ENCODE data around the gene C10orf67. TPM values are rescaled to one million over a fixed set of nuclear protein-coding genes. Genes with fewer than 3 reads are reported as not detected.

Gene C10orf67
- total RNA-seq, 1 experiment from 2014 or later: not detected

DNA sequence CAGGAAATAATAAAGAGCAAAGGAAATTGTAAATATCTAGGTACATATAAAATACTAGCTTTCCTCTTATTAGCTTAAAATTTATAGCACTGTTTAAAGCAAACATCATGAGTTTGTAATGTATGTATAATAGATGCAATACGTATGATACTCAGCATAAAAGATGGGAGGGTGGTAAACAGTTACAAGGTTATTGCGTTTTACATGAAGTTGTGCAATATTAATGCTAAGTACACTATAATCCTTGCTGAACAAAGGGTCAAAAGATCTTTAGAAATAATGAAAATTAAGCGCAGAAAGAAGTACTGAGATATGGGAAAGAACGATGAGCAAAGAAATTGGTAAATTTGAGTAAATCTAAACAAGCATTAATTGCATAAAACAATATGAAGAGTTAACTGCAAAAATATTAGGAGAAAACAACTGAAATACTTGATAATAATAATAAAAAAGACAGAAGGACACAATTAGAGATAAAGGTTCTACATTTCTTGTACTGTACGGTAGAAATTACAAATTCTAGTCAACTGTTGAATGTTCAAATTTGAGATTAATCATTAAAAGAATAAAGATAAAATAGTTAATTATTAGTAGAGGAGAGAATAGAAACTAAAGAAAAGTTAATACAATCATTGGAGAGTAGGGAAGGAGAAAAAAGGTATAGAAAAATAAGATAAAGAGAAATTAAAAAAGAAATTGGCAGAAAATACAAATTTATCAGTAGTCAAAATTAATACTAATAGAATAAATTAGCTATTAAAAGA lies 17.9 kb downstream of the C10orf67 start:
- no TSS peak for BruUV-seq (replicated peaks)
- DNase-seq (ENCODE audit: low read depth, low spot score): no peak
- H2AFZ ChIP-seq (ENCODE audit: low read depth, low read length, poor library complexity, severe bottlenecking): no peak overlapping the region
- no peak overlapping the region for H3K27ac ChIP-seq (ENCODE audit: low read depth, low read length)
- no peak for ATAC-seq
- no peaks in the 10 kb centered on the region for H3K9me2 ChIP-seq (ENCODE audit: insufficient read depth)
- TF ChIP-seq SP1 (IDR thresholded peaks at IDR 0.05; ENCODE audit: low read depth): no peak
- TF ChIP-seq JUND (IDR thresholded peaks at IDR 0.05): no peak
- TF ChIP-seq YY1 (IDR thresholded peaks at IDR 0.05; ENCODE audit: extremely low read depth, insufficient replicate concordance, low read depth, low read length): no peak
- TF ChIP-seq, protein P1, sequence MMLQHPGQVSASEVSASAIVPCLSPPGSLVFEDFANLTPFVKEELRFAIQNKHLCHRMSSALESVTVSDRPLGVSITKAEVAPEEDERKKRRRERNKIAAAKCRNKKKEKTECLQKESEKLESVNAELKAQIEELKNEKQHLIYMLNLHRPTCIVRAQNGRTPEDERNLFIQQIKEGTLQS (IDR thresholded peaks at IDR 0.05): no peak
- TF ChIP-seq, protein P2, sequence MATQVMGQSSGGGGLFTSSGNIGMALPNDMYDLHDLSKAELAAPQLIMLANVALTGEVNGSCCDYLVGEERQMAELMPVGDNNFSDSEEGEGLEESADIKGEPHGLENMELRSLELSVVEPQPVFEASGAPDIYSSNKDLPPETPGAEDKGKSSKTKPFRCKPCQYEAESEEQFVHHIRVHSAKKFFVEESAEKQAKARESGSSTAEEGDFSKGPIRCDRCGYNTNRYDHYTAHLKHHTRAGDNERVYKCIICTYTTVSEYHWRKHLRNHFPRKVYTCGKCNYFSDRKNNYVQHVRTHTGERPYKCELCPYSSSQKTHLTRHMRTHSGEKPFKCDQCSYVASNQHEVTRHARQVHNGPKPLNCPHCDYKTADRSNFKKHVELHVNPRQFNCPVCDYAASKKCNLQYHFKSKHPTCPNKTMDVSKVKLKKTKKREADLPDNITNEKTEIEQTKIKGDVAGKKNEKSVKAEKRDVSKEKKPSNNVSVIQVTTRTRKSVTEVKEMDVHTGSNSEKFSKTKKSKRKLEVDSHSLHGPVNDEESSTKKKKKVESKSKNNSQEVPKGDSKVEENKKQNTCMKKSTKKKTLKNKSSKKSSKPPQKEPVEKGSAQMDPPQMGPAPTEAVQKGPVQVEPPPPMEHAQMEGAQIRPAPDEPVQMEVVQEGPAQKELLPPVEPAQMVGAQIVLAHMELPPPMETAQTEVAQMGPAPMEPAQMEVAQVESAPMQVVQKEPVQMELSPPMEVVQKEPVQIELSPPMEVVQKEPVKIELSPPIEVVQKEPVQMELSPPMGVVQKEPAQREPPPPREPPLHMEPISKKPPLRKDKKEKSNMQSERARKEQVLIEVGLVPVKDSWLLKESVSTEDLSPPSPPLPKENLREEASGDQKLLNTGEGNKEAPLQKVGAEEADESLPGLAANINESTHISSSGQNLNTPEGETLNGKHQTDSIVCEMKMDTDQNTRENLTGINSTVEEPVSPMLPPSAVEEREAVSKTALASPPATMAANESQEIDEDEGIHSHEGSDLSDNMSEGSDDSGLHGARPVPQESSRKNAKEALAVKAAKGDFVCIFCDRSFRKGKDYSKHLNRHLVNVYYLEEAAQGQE (IDR thresholded peaks at IDR 0.05; ENCODE audit: low read depth): no peak
- TF ChIP-seq, protein P3, sequence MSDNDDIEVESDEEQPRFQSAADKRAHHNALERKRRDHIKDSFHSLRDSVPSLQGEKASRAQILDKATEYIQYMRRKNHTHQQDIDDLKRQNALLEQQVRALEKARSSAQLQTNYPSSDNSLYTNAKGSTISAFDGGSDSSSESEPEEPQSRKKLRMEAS (IDR thresholded peaks at IDR 0.05): no peak
- TF ChIP-seq CBX3 (IDR thresholded peaks at IDR 0.05; ENCODE audit: low read depth): no peak
- TF ChIP-seq, protein P4, sequence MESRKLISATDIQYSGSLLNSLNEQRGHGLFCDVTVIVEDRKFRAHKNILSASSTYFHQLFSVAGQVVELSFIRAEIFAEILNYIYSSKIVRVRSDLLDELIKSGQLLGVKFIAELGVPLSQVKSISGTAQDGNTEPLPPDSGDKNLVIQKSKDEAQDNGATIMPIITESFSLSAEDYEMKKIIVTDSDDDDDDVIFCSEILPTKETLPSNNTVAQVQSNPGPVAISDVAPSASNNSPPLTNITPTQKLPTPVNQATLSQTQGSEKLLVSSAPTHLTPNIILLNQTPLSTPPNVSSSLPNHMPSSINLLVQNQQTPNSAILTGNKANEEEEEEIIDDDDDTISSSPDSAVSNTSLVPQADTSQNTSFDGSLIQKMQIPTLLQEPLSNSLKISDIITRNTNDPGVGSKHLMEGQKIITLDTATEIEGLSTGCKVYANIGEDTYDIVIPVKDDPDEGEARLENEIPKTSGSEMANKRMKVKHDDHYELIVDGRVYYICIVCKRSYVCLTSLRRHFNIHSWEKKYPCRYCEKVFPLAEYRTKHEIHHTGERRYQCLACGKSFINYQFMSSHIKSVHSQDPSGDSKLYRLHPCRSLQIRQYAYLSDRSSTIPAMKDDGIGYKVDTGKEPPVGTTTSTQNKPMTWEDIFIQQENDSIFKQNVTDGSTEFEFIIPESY (IDR thresholded peaks at IDR 0.05; ENCODE audit: extremely low read depth, insufficient replicate concordance, low read length): no peak
- no peak for TF ChIP-seq CEBPB (IDR thresholded peaks at IDR 0.05; ENCODE audit: low read depth)
- no peak for TF ChIP-seq EZH2phosphoT487 (IDR thresholded peaks at IDR 0.05; ENCODE audit: borderline replicate concordance)
- no peak for TF ChIP-seq TCF7L2 (IDR thresholded peaks at IDR 0.05; ENCODE audit: borderline replicate concordance, extremely low read depth, insufficient read depth, insufficient read length)
- TF ChIP-seq SRF (IDR thresholded peaks at IDR 0.05; ENCODE audit: low read depth): no peak
- TF ChIP-seq ZFX (IDR thresholded peaks at IDR 0.05): no peak
- TF ChIP-seq POLR2A (IDR thresholded peaks at IDR 0.05; ENCODE audit: borderline replicate concordance, extremely low read depth, insufficient read depth, insufficient read length): no peak
- no peak for TF ChIP-seq POLR2AphosphoS5 (IDR thresholded peaks at IDR 0.05; ENCODE audit: low read depth, low read length)
- peaks cover 5% of the 10 kb centered on the region for H3K27me3 ChIP-seq (ENCODE audit: insufficient read depth, low read length)
- no peak overlapping the region for H3K4me2 ChIP-seq (ENCODE audit: low read length)
- no peaks in the 10 kb centered on the region for H3K36me3 ChIP-seq (ENCODE audit: control insufficient read depth in 1 of 2, insufficient read depth in 2 of 2, low read length in 2 of 2)
- ChIA-PET POLR2A (no interaction called here), RAD21 (ENCODE audit: low non-redundant PET in 1 of 2, low total read pairs in 2 of 2, uncharacterized antibody in 2 of 2, unreplicated experiment in 2 of 2) (no interaction called here), CTCF (no interaction called here)
- no peaks in the 10 kb centered on the region for H3K9me3 ChIP-seq (ENCODE audit: control insufficient read depth in 1 of 2, insufficient read depth in 1 of 2, low read depth in 1 of 2, low read length in 2 of 2)
- H3K79me2 ChIP-seq (ENCODE audit: insufficient read depth, low read length): no peaks in the 10 kb centered on the region
- H3K4me1 ChIP-seq (ENCODE audit: control insufficient read depth in 1 of 2, insufficient read depth in 2 of 2, low read length in 2 of 2): 0 out of 4 replicates have a peak, but pooled peaks cover 0 to 2% of the 10 kb centered on the region in 2 experiments
- no peak overlapping the region for H3K9ac ChIP-seq (ENCODE audit: low read length)
- H3K4me3 ChIP-seq (replicated peaks in 1 of 2; ENCODE audit: low read depth in 1 of 2, low read length in 2 of 2): no peak overlapping the region
- intact Hi-C loops (cut with micrococcal nuclease): no loop called here
- H4K20me1 ChIP-seq (ENCODE audit: insufficient read depth): no peaks in the 10 kb centered on the region

All from HCT116 (cell line).